NCI-H82 (cell line): ENCODE results near the gene FOXO1.
A peak's percentile ranks its signal among the peaks of the same experiment; 100 is the strongest.

Experiments
- DNase-seq: peaks from one replicate; lab custom pipeline; 2025; lab: John Stamatoyannopoulos, UW

The FOXO1 gene

DNA sequence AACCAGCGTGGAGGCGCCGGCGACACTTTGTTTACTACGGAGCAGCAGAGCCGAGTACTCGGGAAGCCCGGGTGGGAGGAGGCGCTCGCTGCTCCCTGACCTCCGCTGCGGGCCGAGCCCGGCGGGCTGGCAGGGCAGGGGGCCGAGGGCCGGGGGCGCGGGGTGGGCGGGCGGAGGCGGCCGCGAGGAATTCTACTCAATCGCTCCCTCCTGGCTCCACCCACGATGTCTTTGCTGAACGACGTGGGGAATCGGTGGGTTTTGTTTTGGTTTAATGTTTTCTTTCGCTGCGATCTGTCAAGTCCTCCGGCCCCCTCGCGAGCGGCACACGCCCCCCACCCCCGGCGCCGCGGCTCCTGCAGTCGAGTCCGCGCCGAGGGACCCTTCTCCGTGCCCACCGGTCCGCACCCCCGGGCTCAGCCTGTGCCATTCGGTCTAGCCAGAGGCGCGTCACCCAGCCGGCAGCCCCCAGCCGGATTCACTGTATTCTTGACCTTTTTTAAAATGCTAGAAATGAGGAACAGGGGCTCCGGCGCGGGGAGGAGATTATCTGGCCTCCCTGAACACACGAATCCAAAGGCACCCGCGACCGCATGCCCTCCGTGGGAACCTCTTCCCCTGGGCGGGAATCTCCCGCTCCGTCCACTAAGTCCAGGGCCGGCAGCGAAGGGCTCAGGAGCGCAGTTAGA is 636 bp upstream of the FOXO1 start:
- DNase-seq = peak; percentile 84

DNA sequence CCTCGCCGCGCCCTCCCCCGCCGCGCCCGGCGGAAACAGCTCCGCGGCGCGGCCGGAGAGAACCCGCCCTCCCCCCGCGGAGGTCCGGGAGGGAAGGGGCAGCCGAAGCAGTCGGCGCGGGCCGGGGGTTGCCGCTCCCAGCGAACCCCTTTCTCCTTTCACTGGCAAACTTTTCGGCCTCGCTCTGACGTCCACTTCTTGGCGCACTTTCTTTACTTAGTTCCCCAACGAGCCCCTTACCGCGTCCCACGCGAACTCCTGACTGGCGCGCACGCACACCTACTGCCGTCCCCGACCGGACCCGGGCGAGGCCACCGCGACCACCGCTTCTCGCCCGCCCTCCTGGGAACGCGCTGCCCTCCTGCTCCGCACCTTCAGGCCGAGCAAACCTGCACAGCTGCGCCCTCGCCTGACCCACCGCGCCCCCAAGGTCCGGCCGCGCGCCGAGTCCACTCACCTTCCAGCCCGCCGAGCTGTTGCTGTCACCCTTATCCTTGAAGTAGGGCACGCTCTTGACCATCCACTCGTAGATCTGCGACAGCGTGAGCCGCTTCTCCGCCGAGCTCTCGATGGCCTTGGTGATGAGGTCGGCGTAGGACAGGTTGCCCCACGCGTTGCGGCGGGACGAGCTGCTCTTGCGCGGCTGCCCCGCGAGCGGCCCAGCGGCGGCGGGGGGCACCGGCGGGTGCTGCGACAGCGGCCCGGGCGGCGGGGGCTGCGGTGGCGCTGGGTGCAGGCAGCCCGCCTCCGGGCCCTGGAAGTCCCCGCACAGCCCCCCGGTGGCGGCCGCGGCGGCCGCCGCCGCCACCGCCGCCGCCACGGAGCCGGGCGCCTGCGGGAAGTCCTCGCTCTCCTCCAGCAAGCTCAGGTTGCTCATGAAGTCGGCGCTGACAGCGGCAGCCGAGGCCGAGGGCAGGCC is 1.1 kb downstream of the FOXO1 start:
- DNase-seq = peak; percentile 66

DNA sequence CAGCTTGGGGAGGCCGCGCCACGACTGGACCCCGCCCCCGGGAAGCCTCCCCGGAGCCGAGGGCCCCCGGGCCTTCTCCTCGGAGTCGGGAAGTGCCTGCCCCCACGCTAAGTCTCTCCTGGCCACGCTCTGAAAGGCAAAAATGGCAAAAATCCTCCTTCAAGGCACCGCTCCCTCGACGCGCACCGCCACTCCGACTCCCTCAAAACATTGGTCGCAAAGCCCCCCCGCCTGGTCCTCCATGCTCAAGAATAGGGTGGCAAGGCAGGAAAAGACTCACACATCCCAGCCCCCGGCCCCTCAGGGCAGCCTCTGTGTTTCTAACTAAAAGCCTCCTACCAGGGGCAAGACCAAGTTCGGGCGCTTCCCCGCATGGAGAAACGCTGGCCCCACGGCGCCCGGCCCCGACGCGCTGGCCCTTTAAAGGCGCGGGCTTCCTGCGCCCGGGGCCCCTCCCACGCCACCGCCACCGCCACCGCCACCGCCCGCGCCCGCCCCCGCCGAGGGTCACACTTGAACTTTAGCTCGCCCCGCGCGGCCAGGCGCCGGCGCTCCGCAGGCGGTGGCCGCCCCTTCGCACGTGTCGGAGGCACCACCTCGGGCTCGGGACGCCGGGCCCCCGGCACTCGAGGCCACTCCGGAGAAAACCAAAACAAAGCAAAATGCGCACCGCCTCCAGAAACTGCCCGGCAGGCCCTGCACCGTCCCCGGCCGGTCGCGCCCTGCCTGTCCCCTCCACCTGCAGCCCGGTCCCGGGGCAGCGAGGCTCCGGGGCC is 1.9 kb downstream of the FOXO1 start:
- peak; percentile 82 for DNase-seq

DNA sequence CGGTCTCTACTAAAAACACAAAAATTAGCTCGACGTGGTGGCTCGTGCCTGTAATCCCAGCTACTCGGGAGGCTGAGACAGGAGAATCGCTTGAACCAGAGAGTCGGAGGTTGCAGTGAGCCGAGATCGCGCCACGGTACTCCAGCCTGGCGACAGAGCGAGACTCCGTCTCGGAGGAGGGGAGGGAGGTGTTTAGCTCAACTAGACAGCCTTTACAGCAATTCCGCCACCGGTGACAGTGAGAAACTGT is 2.4 kb downstream of the FOXO1 start:
- peak; percentile 70 for DNase-seq

DNA sequence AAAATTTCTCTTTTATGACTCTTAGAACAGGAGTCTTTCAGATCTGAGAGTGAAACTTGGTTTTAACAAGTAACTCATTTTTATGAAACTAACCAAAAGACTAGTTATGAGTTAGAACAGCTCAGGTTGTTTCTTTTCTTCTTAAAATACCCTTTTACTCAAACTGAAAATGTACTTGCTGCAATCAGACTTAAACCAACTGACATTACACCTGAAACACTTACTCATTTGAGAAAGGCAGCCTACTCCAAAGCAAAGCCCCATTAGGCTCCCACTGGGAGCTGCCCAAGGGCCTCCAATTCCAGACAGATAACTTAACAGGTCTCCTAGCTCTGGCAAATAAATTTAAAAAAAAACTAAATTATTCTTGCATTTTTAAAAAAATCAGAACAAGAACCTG is 3.6 kb downstream of the FOXO1 start:
- peak; percentile 13 for DNase-seq

DNA sequence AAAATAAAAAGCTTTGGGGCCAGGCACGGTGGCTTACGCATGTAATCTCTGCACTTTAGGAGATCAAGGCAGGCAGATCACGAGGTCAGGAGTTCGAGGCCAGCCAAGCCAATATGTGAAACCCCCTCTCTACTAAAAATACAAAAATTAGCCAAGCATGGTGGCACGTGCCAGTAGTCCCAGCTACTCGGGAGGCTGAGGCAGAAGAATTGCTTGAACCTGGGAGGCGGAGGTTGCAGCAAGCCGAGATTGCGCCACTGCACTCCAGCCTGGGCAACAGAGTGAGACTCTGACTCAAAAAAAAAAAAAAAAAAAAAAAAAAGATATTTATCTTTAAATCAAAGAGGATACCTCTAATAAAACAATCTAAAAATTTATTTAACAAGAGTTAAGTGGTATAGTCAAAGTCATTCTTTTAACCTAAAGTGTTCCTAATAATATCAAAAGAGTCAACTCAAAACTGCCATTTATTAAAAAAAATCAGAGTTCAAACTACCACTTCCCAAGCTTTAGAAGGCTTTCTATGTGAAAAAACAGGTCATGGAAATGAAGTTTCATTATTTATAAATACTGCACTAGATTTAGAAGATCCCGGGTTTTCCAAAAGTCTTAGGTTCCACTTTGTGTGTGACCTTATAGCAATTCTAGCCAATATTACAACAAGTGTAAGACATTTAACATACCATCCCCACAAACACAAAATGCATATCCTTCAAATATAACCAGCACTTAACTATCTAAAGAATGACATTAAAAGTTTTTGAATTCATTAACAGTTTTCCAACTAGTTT is 4.4 kb downstream of the FOXO1 start:
- DNase-seq = no peak

DNA sequence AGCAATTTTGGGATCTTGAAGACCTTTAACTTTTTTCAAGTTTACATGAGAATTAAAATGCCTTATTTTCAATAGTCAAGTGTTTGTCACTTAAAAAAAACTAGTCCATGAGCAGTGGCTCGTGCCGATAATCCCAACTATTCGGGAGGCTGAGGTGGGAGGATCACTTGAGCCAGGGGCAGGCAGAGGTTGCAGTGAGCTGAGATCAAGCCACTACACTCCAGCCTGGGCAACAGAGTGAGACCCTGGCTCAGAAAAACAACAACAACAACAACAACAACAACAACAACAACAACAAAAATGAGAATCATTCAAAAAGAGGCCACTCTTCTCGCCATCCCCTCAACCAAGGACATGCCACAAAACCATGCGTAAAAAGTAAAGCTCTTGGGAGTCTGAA is 5.7 kb downstream of the FOXO1 start:
- DNase-seq = no peak

DNA sequence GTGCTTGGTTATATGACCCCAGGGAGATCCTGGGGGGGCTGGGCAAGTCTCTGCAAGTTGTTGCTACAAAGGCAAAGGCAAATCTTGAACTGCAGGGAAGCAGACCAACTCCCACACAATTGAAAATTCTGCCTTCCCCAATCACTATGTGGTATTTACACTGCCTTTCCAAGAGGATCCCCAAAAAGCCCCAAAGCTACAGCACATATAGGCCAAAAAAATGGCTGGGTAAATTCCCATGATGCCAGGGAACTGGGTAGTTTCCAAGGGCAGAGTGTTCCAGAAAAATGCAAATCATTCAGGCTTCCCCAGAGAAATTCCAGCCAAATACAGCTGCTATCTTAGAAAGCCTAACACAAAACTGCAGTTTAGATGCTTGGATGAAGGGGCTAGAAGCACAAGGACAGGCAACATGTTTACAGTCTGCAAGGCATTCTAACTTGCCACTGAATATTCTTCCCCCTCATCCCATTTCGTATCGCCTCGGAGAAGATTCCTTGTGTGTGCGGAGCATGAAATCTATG is 6.2 kb downstream of the FOXO1 start:
- no peak for DNase-seq

DNA sequence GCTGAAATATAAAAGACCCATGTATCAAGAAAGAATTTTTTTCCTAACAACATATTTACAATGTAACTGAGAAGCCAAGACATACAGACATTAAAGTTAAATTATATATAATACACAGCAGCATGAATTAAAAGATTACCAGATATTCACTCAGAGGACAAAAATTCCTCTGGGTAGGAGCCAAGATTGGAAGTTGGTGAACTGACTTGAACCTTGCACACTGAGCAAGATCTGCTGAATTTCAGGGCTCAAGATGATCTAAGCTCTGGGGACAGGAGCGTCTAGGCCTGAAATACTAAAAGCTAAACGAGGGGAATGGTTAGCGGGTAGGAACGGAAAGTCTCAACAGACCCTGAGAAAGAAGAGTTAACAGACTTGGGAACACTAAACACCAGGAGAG is 8.5 kb downstream of the FOXO1 start:
- no peak for DNase-seq

DNA sequence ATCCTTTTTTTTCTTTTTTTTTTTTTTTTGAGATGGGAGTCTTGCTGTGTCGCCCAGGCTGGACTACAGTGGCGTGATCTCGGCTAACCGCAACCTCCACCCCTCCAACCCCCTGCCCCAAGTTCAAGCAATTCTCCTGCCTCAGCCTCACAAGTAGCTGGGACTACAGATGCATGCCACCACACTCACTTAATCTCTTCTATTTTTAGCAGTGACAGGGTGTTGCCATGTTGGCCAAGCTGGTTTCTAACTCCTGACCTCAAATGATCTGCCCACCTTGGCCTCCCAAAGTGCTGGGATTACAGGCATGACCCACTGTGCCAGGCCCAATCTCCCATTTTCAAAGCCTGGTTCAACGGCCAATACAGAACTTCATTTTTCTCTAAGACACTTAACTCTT is 9.1 kb downstream of the FOXO1 start:
- DNase-seq = no peak

DNA sequence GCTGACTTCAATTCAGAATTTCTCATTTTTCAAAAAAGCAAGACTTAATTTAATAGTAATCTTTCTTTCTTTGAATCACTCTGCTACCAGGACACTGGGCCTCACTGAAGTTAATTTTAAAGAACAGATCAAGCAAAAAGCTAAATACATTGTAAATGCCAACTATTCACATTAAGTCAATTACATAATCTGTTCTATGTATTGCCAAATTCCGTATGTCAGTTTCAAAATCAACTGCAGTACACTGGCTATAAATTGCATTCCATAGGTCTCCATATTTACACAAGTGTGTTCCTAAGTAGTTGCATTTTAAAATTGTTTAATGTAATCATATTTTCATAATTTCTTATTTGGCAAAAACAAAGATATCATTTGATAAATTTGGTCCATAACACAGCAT is 10.1 kb downstream of the FOXO1 start:
- DNase-seq = no peak

DNA sequence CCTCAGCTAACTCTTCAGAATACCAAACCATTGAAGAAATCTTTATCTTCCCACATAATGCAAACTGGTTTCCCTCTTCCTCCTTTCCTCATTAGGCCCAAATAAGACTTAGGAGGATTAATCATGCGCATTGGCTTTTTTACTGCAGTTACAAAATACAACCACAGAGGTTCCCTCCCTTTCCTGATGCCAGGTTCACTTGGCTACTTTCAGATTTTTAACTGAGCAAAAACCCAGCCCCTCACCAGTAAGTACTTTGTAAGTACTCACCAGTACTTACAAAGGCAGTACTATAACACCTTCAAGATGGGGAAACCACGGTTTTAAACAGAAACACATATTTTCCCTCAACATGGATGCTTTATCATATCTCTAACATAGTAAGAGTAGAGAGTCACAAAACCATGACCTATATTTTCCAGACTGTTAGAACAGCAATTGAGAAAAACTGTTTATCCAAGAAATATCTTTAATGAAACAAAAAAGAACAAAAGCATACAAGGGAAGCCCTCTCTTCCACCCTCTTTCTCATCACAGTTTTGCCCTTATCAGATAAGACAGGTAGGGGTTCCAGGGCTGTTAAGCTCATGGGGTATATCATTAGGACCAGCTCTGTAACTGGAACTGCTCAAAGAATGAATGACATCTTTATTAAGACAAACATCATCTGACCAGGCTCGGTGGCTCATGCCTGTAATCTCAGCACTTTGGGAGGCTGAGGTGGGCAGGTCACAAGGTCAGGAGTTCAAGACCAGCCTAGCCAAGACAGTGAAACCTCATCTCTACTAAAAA is 12.7 kb downstream of the FOXO1 start:
- peak; percentile 53 for DNase-seq

DNA sequence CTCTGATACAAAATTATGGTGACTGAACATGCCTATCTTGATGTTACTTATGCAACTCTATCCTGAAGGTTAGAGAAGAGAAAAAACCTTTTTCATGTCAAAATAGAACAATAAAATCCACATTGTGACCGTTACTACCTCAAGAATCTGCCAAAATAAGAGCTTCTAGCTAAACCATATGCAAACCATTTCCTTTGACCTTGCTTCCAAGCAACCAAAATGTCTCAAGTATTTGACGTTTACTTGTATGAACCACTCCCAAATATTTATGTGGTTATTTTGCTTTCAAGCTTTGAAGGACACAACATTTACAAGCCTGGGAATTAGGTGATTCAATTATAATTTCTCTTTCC is 13.9 kb downstream of the FOXO1 start:
- DNase-seq = no peak

DNA sequence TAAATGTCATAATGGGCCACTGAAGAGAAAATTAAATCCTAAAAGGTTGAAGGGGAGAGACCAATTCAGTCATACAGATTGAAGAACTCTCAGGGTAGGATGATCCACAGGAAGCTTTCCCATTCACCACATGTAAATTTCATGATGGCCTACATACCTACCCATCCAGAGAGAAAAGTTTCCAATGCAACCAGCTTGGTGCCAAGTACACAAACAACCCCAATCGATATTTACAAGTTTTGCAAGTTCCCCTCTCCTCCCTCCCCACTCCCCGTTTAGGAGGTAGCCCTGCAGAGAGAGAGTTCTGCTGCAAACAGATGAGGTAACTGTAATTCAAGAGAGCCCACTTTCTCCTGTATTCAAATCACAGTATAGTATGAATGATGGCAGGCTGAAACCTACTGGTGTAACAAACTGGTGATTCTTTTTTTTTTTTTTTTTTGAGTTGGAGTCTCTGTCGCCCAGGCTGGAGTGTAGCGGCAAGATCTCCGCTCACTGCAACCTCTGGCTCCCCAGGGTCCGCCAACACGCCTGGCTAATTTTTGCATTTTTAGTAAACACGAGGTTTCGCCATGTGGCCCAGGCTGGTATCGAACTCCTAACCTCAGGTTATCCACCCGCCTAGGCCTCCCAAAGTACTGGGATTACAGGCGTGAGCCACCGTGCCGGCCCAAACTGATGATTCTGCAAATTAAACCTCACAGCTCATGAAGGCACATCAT is 14.4 kb downstream of the FOXO1 start:
- no peak for DNase-seq

DNA sequence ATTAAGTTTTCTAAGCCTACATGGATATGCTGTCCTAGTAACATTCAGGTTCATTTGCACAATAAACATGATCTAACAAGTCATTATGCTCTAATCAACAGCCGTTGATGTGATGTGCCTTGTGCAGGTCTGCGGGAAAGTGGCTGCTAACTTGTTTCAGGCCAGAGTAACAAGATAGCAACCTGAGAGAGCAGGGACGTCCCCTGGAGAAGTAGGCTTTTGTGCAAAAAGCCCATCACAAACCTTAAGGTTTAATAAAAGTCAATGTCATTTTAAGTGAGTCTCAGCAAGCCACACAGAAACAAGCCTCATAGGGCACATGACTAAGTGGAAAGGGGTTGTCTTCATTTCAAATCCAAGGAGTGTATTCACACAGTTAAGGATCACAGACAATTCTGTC is 17.6 kb downstream of the FOXO1 start:
- DNase-seq = no peak

DNA sequence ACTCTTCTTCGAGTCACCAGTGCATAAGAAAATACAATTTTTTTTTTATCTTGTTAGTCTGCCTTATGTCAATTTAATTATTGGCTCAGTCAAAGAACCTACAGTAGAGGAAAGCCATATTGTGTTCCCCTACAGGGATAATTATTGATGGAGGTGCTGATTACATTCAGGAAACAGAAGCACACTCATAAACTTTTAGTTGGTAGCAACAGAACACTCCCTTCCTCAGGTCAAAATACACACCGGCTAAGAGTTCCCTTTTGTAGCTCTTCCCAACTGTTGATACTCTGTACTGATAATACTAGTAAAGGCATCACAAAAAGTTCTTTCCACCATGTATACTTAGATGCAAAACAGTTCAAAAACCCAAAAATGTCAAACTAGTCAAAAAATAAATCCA is 18.4 kb downstream of the FOXO1 start:
- DNase-seq = peak; percentile 33

DNA sequence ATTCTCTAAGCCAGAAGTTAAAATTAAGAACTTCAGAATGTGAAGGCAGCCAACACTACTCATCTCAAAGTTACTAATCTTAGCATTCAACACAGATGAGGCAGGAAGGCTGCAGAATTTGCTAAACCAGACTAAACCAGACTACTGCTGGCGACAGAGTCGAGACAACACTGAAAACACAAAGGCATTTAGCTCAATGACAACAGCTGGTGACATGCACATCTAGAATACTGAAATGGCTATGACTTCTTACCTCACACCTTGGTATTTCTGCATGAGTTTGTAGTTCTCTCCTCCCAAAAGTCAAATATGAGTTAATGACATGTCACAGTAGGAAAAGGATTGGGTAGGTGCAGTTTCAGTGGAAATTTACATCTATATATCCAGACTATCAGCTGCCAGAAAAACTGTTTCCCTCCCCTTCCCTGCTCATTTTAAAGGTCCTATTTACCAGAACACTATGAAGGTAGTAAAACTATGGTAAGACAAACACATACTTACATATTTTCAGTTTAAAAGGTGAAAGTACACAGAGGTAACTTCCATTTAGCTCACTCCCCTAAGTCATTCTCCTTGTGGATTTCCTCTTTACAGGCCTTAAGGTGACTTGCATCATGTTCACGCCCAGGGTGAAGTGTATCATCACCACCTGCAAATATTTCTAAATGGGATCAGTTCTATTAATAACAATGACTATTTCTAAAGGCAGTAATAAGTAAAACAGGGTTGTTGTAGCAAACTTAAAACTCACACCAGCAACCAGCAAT is 21.4 kb downstream of the FOXO1 start:
- DNase-seq = no peak

DNA sequence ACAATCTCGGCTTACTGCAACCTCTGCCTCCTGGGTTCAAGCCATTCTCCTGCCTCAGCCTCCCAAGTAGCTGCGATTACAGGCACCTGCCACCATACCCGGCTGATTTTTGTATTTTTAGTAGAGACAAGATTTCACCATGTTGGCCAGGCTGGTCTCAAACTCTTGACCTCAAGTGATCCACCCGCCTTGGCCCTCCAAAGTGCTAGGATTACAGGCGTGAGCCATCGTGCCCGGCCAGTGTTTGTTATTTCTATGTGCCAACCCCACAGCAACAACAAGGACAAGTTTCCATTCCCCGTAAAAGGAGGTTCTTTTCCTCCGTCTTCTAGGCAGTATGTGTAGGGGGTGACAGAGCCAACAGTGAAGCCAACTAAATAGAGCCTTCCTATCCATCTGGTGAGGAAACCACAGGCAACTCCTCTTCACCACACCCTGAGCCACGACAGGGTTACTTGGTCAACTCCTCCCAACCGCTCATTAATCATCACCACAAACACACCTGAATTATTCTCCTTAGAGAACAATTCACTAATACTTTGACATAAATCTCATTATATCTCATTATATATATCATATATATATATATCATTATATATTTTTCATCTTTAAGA is 25.5 kb downstream of the FOXO1 start:
- DNase-seq = no peak

DNA sequence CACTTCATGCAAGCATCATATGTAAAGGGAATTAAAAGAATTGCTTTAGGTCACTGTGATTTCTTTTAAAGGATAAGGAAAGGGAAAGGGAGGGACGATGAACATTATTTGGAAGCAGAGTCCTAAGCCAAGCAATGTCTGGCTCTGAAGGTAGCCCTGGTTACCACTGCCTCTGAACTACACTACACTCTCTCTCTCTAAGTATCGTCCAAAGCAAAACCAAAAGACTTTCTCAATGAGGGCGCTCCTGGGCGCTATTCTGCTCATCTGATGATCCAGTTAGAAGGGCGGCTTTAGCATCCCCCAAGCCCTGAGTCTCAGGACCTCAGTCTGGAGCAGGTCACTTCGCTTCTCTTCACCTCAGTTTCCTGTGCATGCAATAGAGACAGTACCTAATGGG is 26.2 kb downstream of the FOXO1 start:
- peak; percentile 17 for DNase-seq
